ENCODE measurements around the gene IL26.
"Not testable (repeated sequence)": the region's sequence is repeated elsewhere in the genome, so short reads cannot be mapped to it uniquely, and the experiment has no call there.

IL26 gene

DNA sequence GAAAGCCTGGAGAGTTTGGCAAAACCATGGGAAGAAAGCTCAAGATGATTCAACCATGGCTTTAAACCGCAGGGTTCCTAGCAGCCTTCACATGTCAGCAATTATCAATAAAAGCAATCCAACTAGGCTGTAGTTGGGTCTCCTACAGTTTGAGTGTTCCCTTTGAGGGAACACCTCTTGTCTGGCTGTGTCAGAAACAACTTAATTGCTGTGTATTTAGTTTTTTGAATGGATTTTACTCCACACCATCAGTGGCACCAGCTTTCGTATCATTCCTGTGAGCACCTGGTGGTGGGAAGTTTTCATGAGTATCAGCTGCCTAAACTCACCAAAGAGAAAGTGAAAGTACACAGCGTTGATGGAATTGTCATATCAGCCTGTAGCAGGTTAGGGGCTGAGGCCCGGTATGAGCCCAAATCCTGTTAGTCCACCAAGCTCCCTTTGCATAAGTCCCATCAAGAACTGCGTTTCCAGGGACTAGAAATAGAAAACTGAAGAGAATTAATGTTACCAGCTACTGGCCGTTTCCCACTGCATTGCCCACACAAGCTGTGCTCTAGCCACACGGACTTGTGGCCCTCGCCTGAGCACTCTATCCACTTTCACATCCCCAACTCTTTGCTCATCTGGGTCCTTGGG is 10.9 kb upstream of the IL26 start:
- no peak for TF ChIP-seq JUND (IDR thresholded peaks at IDR 0.05; ENCODE audit: low read depth)
- DNase-seq (ENCODE audit: low read depth in 1 of 2, low spot score in 1 of 2) = peak in 1 of 2 experiments; percentile 54
- in situ Hi-C loops (cut with HindIII; ENCODE audit: low pct_unique_long_range_greater_than_20kb, low sequenced_read_pairs) = no loop called here

GRCh38 chr12:68235576-68235975 is 10.0 kb upstream of the IL26 start:
- no peak for DNase-seq (ENCODE audit: low read depth in 1 of 2, low spot score in 1 of 2)
- TF ChIP-seq JUND (IDR thresholded peaks at IDR 0.05; ENCODE audit: low read depth) = no peak
- in situ Hi-C loops (cut with HindIII; ENCODE audit: low pct_unique_long_range_greater_than_20kb, low sequenced_read_pairs) = no loop called here

- DNase-seq (ENCODE audit: low read depth in 1 of 2, low spot score in 1 of 2) = no peak
- in situ Hi-C loops (cut with HindIII; ENCODE audit: low pct_unique_long_range_greater_than_20kb, low sequenced_read_pairs) = no loop called here
- no peak for TF ChIP-seq JUND (IDR thresholded peaks at IDR 0.05; ENCODE audit: low read depth)
Observed at GRCh38 chr12:68234140-68234539, 8.5 kb upstream of the IL26 start.

DNA sequence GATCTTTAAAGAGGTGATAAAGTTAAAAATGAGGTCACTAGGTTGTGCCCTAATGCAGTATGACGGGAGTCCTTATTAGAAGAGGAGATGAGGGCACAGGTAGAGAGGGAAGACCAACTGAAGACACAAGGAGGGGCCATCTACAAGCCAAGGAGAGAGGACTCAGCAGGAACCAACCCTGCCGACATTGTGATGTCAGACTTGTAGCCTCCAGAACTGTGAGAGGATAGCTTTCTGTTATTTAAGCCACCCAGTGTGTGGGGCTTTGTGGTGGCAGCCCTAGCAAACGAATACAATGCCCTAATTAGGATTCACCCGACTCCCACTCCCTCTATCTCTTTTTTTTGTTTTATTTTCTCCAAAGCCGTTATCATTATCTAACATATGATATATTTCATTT is 7.9 kb upstream of the IL26 start:
- no peak for TF ChIP-seq JUND (IDR thresholded peaks at IDR 0.05; ENCODE audit: low read depth)
- DNase-seq (ENCODE audit: low read depth in 1 of 2, low spot score in 1 of 2) = no peak
- in situ Hi-C loops (cut with HindIII; ENCODE audit: low pct_unique_long_range_greater_than_20kb, low sequenced_read_pairs) = no loop called here

- no peak for DNase-seq (ENCODE audit: low read depth in 1 of 2, low spot score in 1 of 2)
- no peak for TF ChIP-seq JUND (IDR thresholded peaks at IDR 0.05; ENCODE audit: low read depth)
- in situ Hi-C loops (cut with HindIII; ENCODE audit: low pct_unique_long_range_greater_than_20kb, low sequenced_read_pairs) = no loop called here
Observed at GRCh38 chr12:68231691-68232090, 6.1 kb upstream of the IL26 start.

GRCh38 chr12:68231229-68231628 is 5.6 kb upstream of the IL26 start:
- no peak for TF ChIP-seq JUND (IDR thresholded peaks at IDR 0.05; ENCODE audit: low read depth)
- in situ Hi-C loops (cut with HindIII; ENCODE audit: low pct_unique_long_range_greater_than_20kb, low sequenced_read_pairs) = no loop called here
- DNase-seq (ENCODE audit: low read depth in 1 of 2, low spot score in 1 of 2) = no peak

DNA sequence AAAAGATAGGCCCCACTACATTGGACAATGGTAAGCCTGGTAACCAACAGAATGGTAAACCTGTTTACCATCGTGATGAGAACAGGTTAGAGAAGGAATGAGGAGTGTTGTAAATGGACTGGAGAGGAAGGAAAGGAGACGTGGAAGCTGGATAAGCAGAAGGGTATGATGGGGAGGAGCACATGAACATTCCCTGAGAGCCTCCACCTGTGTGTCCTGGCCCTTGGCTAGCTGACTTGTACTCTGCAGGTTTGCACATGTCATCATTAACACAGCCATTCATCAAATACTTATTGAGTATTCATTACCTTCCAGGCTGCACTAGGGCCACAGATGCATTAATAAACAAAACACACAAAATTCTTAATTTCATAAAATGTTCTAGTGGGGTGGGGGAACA is 4.3 kb upstream of the IL26 start:
- in situ Hi-C loops (cut with HindIII; ENCODE audit: low pct_unique_long_range_greater_than_20kb, low sequenced_read_pairs) = no loop called here
- TF ChIP-seq JUND (IDR thresholded peaks at IDR 0.05; ENCODE audit: low read depth) = no peak
- no peak for DNase-seq (ENCODE audit: low read depth in 1 of 2, low spot score in 1 of 2)

GRCh38 chr12:68227356-68227755 is 1.7 kb upstream of the IL26 start:
- DNase-seq (ENCODE audit: low read depth in 1 of 2, low spot score in 1 of 2) = no peak
- in situ Hi-C loops (cut with HindIII; ENCODE audit: low pct_unique_long_range_greater_than_20kb, low sequenced_read_pairs) = no loop called here
- TF ChIP-seq JUND (IDR thresholded peaks at IDR 0.05; ENCODE audit: low read depth) = no peak

- peak in 1 of 2 experiments; percentile 70 for DNase-seq (ENCODE audit: low read depth in 1 of 2, low spot score in 1 of 2)
- in situ Hi-C loops (cut with HindIII; ENCODE audit: low pct_unique_long_range_greater_than_20kb, low sequenced_read_pairs) = no loop called here
- no peak for TF ChIP-seq JUND (IDR thresholded peaks at IDR 0.05; ENCODE audit: low read depth)
Observed at GRCh38 chr12:68224613-68225285, 861 bp downstream of the IL26 start.

- peak; percentile 53 to 91 for DNase-seq (ENCODE audit: low read depth in 1 of 2, low spot score in 1 of 2)
- in situ Hi-C loops (cut with HindIII; ENCODE audit: low pct_unique_long_range_greater_than_20kb, low sequenced_read_pairs) = no loop called here
- TF ChIP-seq JUND (IDR thresholded peaks at IDR 0.05; ENCODE audit: low read depth) = no peak
Observed at GRCh38 chr12:68223067-68223747, 2.4 kb downstream of the IL26 start.

- no peak for TF ChIP-seq JUND (IDR thresholded peaks at IDR 0.05; ENCODE audit: low read depth)
- in situ Hi-C loops (cut with HindIII; ENCODE audit: low pct_unique_long_range_greater_than_20kb, low sequenced_read_pairs) = no loop called here
- peak in 1 of 2 experiments; percentile 51 for DNase-seq (ENCODE audit: low read depth in 1 of 2, low spot score in 1 of 2)
Observed at GRCh38 chr12:68222326-68222725, 3.3 kb downstream of the IL26 start.

GRCh38 chr12:68221497-68221896 is 4.1 kb downstream of the IL26 start:
- no peak for TF ChIP-seq JUND (IDR thresholded peaks at IDR 0.05; ENCODE audit: low read depth)
- no peak for DNase-seq (ENCODE audit: low read depth in 1 of 2, low spot score in 1 of 2)
- in situ Hi-C loops (cut with HindIII; ENCODE audit: low pct_unique_long_range_greater_than_20kb, low sequenced_read_pairs) = no loop called here

DNA sequence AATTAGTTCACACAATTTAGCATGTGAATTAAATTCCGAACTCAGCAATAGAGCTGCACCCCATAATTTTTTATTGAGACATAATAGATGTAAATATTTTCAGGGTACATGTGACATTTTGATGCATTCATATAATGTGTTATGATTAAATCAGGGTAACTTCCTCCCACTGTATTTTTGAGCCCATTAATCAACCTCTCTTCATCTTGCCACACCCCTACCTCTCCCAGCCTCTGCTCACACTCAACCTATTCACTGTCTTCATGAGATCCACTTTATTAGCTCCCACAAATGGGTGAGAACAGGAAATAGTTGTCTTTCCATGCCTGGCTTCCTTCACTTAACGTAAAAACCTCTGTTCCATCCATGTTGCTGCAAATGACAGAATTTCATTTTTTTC is 14.7 kb downstream of the IL26 start:
- TF ChIP-seq JUND (IDR thresholded peaks at IDR 0.05; ENCODE audit: low read depth) = no peak
- in situ Hi-C loops (cut with HindIII; ENCODE audit: low pct_unique_long_range_greater_than_20kb, low sequenced_read_pairs) = no loop called here
- DNase-seq (ENCODE audit: low read depth in 1 of 2, low spot score in 1 of 2) = no peak

DNA sequence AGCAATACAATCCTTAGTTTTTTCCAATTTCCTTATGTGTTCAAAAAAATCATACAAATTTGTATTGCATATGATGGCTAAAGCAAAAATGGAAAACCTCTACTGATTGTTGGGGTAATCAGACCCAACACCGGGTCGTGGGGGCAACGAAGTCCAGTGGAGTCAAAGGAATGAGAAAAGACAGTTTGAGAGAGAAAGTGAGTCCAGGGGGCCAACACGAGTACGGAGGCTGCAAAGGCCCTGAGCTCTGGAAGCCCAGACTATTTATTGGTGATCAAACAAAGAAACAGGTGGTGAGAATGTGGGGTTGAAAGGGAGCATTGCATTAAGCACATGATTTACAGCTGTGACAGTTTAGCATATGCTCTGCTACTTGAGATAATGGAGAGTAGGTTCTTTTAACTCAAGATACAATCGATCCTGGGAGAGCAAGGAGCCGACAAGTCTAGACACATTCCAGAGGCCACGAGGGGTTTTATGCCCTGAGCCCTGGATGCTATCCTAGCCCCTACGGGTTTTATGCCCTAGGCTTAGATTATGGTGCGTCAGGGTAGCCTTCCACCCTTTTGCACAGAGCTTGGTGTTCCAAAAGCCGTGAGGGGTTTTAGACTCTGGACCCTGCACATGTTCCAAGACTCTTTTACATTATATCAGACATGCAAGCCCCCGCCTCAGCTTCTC is 16.4 kb downstream of the IL26 start:
- in situ Hi-C loops (cut with HindIII; ENCODE audit: low pct_unique_long_range_greater_than_20kb, low sequenced_read_pairs); DNase-seq (ENCODE audit: low read depth in 1 of 2, low spot score in 1 of 2): not testable (repeated sequence)
